HCT116 (cell line): ENCODE results near the gene TTLL11. TPM values are rescaled to one million over a fixed set of nuclear protein-coding genes. Genes with fewer than 3 reads are reported as not detected.

Source experiments
- ATAC-seq: fragments of 200-7000 bp; cut with Tn5 transposase; 2 replicates; pipeline ENCODE4 v1.9.1; 2020; ENCODE audit warnings: mild to moderate bottlenecking, moderate library complexity
- BruUV-seq: library from RNA; stranded (reverse); fragments of 400-500 nt; replicated peaks from 2 replicates; lab custom pipeline; 2021; lab: Mats Ljungman, UMichigan
- CTCF ChIA-PET: fragments of 300-600 bp; sonication (Branson Sonifier 250); formaldehyde crosslinking; loops from one replicate; lab custom pipeline; 2021; ENCODE audit warnings: antibody characterized with exemption; lab: Charles Lee
- POLR2A ChIA-PET: fragments of 300-600, 350-600 bp; sonication (Branson Sonifier 250); formaldehyde crosslinking; loops from one replicate; lab custom pipeline; 2021; ENCODE audit warnings: antibody characterized with exemption; lab: Charles Lee
- RAD21 ChIA-PET, 2 experiments: fragments of 300-600 bp; sonication (Branson Sonifier 250); formaldehyde crosslinking; loops; one replicate each; lab custom pipeline; 2023; ENCODE audit warnings: low total read pairs in 2 of 2; ENCODE audit not compliant: uncharacterized antibody in 2 of 2, unreplicated experiment in 2 of 2, low non-redundant PET in 1 of 2; lab: Charles Lee
- DNase-seq: peaks from one replicate; pipeline ENCODE4 v3.0.0-alpha.2; 2010; ENCODE audit warnings: low read depth, low spot score
- H2AFZ ChIP-seq: fragments of 200-600 bp; shearing (Covaris generic), sonication (generic); 2 replicates; pipeline ENCODE4 v1.6.1; 2017; ENCODE audit warnings: low read depth, mixed run types, mixed read lengths, antibody characterized with exemption, low read length; ENCODE audit not compliant: poor library complexity, severe bottlenecking
- H3K27ac ChIP-seq: 2 replicates; pipeline ENCODE4 v1.5.1; 2012; ENCODE audit warnings: low read depth, low read length
- H3K27me3 ChIP-seq: fragments of 200-600 bp; sonication (generic); 2 replicates; pipeline ENCODE4 v1.6.1; 2016; ENCODE audit warnings: mixed run types, low read length, mixed read lengths; ENCODE audit not compliant: insufficient read depth
- H3K36me3 ChIP-seq, 2 experiments: fragments of 200-500 bp in 1 of 2; fragments of 200-600 bp in 1 of 2; sonication (Bioruptor generic) in 1 of 2; sonication (generic) in 1 of 2; 2 replicates each; pipeline versions ENCODE4 v1.5.1 to v1.6.1; 2014 to 2016; ENCODE audit warnings: low read length in 2 of 2, inconsistent platforms in 1 of 2, mixed read lengths in 1 of 2, mixed run types in 1 of 2; ENCODE audit not compliant: insufficient read depth in 2 of 2, control insufficient read depth in 1 of 2
- H3K4me1 ChIP-seq, 2 experiments: fragments of 200-600 bp in 1 of 2; sonication (generic) in 1 of 2; 2 replicates each; pipeline versions ENCODE4 v1.5.1 to v1.6.1; 2012 to 2017; ENCODE audit warnings: low read length in 2 of 2, inconsistent platforms in 1 of 2, mild to moderate bottlenecking in 1 of 2, mixed read lengths in 1 of 2, mixed run types in 1 of 2, moderate library complexity in 1 of 2; ENCODE audit not compliant: insufficient read depth in 2 of 2, control insufficient read depth in 1 of 2
- H3K4me2 ChIP-seq: fragments of 200-600 bp; sonication (generic); 2 replicates; pipeline ENCODE4 v1.6.1; 2017; ENCODE audit warnings: mixed run types, low read length, mixed read lengths
- H3K4me3 ChIP-seq, 2 experiments: fragments of 200-600 bp in 1 of 2; sonication (generic) in 1 of 2; replicated peaks in 1 of 2; 2 replicates each; pipeline ENCODE4 v1.5.1; 2011 to 2016; ENCODE audit warnings: low read length in 2 of 2, control low read depth in 1 of 2, low read depth in 1 of 2, mild to moderate bottlenecking in 1 of 2, mixed read lengths in 1 of 2, mixed run types in 1 of 2
- H3K79me2 ChIP-seq: fragments of 200-600 bp; sonication (generic); 2 replicates; pipeline ENCODE4 v1.6.1; 2017; ENCODE audit warnings: mild to moderate bottlenecking, mixed run types, low read length, moderate library complexity, mixed read lengths; ENCODE audit not compliant: insufficient read depth
- H3K9ac ChIP-seq: fragments of 200-600 bp; sonication (generic); 2 replicates; pipeline ENCODE4 v1.6.1; 2016; ENCODE audit warnings: low read length, mixed read lengths
- H3K9me2 ChIP-seq: fragments of 200-600 bp; sonication (generic), shearing (Covaris generic); 2 replicates; pipeline ENCODE4 v1.6.1; 2017; ENCODE audit warnings: mixed run types, mild to moderate bottlenecking, moderate library complexity; ENCODE audit not compliant: insufficient read depth
- H3K9me3 ChIP-seq, 2 experiments: fragments of 200-500 bp in 1 of 2; fragments of 200-600 bp in 1 of 2; sonication (Bioruptor generic) in 1 of 2; sonication (generic) in 1 of 2; 2 replicates each; pipeline ENCODE4 v1.6.1; 2014 to 2017; ENCODE audit warnings: low read length in 2 of 2, mixed read lengths in 2 of 2, inconsistent platforms in 1 of 2, low read depth in 1 of 2, mild to moderate bottlenecking in 1 of 2, mixed run types in 1 of 2, moderate library complexity in 1 of 2; ENCODE audit not compliant: control insufficient read depth in 1 of 2, insufficient read depth in 1 of 2
- H4K20me1 ChIP-seq: fragments of 200-600 bp; sonication (generic), shearing (Covaris generic); 2 replicates; pipeline ENCODE4 v1.6.1; 2017; ENCODE audit warnings: mixed run types, mild to moderate bottlenecking, moderate library complexity; ENCODE audit not compliant: insufficient read depth
- CBX3 ChIP-seq: IDR thresholded peaks from 2 replicates; pipeline ENCODE4 v1.6.1; 2012; ENCODE audit warnings: low read depth
- RAD21 ChIP-seq: IDR thresholded peaks from 2 replicates; pipeline ENCODE4 v1.6.1; 2012; ENCODE audit warnings: low read depth, mild to moderate bottlenecking
- SP1 ChIP-seq: IDR thresholded peaks from 2 replicates; pipeline ENCODE4 v1.6.1; 2012; ENCODE audit warnings: low read depth
- TCF7L2 ChIP-seq: IDR thresholded peaks from 2 replicates; pipeline ENCODE4 v1.7.0; 2011; ENCODE audit warnings: borderline replicate concordance, inconsistent platforms; ENCODE audit not compliant: insufficient read depth, insufficient read length; ENCODE audit errors: extremely low read depth
- intact Hi-C: fragments of 100-400 bp; cut with micrococcal nuclease; formaldehyde crosslinking; loops from 2 replicates; pipeline ENCODE4 v1.10.0; 2022
- total RNA-seq: library from RNA; stranded (reverse); gene quantifications from one replicate; pipeline ENCODE4 v1.2.1, GENCODE V29; 2021; ENCODE audit not compliant: unreplicated experiment
- TF ChIP-seq, protein P1 (sequence below): IDR thresholded peaks from 2 replicates; pipeline ENCODE4 v1.6.1; 2012; ENCODE audit warnings: low read depth

TTLL11 gene
- total RNA-seq, 1 experiment from 2014 or later: 2.2 TPM

DNA sequence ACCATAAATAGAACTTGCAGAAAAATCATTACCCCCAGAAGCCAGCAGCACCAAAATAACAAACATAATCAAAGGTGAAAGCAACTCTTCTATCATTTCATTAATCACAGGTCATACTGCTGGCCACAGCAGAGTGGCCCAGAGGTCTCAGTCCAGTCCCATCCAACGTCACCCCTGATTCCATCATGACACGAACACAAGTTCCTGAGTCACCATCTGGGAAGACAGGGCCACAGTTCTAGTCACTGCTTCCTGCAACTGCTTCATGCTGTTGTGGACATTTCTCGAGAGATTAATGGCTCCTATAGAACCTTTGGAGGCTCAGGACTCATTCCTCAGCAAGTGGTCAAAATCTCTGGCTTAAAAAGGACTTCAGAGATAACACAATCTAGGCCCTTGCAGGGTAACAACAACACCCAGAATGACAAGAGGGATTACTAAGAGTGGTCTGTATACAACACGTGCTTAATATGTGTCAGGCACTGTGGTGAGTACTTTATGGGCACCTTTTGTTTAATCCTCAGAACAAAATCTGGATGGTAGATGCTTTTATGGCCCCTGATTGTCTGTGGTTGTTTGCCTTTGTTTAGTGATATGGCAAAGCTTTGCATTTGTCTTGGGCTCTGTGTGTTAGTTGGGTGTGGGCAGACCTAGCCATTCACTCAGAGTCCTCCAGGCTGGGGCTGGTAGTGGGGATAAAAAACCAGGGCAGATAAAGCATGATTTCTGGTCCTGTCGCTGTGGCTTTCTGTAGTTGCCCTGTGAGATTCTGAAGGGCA lies 257.3 kb downstream of the TTLL11 start:
- Histone ChIP-seq H3K9ac (no peak overlapping the region), H3K27me3 (no peaks in the 10 kb centered on the region), H3K9me2 (no peaks in the 10 kb centered on the region), H3K4me3 (no peak overlapping the region), H4K20me1 (no peaks in the 10 kb centered on the region), H3K79me2 (no peaks in the 10 kb centered on the region), H3K4me1 (no peaks in the 10 kb centered on the region), H3K27ac (no peak overlapping the region), H3K9me3 (no peaks in the 10 kb centered on the region), H2AFZ (no peak overlapping the region), H3K4me2 (no peak overlapping the region), H3K36me3 (no peaks in the 10 kb centered on the region)
- RAD21 ChIA-PET: no interaction called here
- intact Hi-C loops: no loop called here
- ATAC-seq (no peak), DNase-seq (no peak)
- POLR2A ChIA-PET: no interaction called here
- no peak for TF ChIP-seq SP1
- TF ChIP-seq TCF7L2: no peak
- TF ChIP-seq RAD21: no peak
- TF ChIP-seq, protein P1, sequence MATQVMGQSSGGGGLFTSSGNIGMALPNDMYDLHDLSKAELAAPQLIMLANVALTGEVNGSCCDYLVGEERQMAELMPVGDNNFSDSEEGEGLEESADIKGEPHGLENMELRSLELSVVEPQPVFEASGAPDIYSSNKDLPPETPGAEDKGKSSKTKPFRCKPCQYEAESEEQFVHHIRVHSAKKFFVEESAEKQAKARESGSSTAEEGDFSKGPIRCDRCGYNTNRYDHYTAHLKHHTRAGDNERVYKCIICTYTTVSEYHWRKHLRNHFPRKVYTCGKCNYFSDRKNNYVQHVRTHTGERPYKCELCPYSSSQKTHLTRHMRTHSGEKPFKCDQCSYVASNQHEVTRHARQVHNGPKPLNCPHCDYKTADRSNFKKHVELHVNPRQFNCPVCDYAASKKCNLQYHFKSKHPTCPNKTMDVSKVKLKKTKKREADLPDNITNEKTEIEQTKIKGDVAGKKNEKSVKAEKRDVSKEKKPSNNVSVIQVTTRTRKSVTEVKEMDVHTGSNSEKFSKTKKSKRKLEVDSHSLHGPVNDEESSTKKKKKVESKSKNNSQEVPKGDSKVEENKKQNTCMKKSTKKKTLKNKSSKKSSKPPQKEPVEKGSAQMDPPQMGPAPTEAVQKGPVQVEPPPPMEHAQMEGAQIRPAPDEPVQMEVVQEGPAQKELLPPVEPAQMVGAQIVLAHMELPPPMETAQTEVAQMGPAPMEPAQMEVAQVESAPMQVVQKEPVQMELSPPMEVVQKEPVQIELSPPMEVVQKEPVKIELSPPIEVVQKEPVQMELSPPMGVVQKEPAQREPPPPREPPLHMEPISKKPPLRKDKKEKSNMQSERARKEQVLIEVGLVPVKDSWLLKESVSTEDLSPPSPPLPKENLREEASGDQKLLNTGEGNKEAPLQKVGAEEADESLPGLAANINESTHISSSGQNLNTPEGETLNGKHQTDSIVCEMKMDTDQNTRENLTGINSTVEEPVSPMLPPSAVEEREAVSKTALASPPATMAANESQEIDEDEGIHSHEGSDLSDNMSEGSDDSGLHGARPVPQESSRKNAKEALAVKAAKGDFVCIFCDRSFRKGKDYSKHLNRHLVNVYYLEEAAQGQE: no peak
- no peak for TF ChIP-seq CBX3
- no TSS peak for BruUV-seq
- CTCF ChIA-PET: no interaction called here
